ENCODE results near the gene PPP1R14C. TPM values are rescaled to one million over a fixed set of nuclear protein-coding genes. Genes with fewer than 3 reads are reported as not detected.

The PPP1R14C gene
- total and polyA plus RNA-seq, 2 donors (not counting 3 experiments of a cell fraction or from before 2014, with no cell fraction given): not detected

- Histone ChIP-seq H3K4me1 (ENCODE audit: control insufficient read depth, extremely low read depth, insufficient read depth, low read length) (no peaks in the 10 kb centered on the region), H2AFZ (ENCODE audit: low read depth, low read length) (no peak overlapping the region), H3K79me2 (ENCODE audit: control insufficient read depth, insufficient read depth, low read length) (no peaks in the 10 kb centered on the region), H3K9me3 (replicated peaks; ENCODE audit: control insufficient read depth, insufficient read depth, low read length) (no peaks in the 10 kb centered on the region), H3K9me1 (replicated peaks; ENCODE audit: control insufficient read depth, extremely low read depth, insufficient read depth, low read length) (no peaks in the 10 kb centered on the region), H4K20me1 (replicated peaks; ENCODE audit: control insufficient read depth, extremely low read depth, insufficient read depth, low read length) (no peaks in the 10 kb centered on the region), H3K4me2 (ENCODE audit: insufficient read depth, low read length) (no peak overlapping the region), H3K9ac (replicated peaks; ENCODE audit: extremely low read depth, insufficient read depth, low read length) (no peak overlapping the region), H3K27ac (ENCODE audit: insufficient read depth, low read depth, low read length) (no peak overlapping the region), H3K27me3 (ENCODE audit: control insufficient read depth in 2 of 2, insufficient read depth in 2 of 2, low read length in 2 of 2) (no peaks in the 10 kb centered on the region), H3K36me3 (ENCODE audit: control insufficient read depth in 2 of 2, extremely low read depth in 1 of 2, insufficient read depth in 2 of 2, low read length in 2 of 2) (no peaks in the 10 kb centered on the region), H3K4me3 (replicated peaks in 1 of 3; ENCODE audit: insufficient read depth in 1 of 3, low read depth in 1 of 3, low read length in 3 of 3) (no peak overlapping the region)
- CTCF ChIA-PET: interaction anchor here (0.7 kb wide), 1 partner anchor 38 kb away, joined by 4 read pairs; no protein-coding TSS in a partner anchor
- no peak for DNase-seq (ENCODE audit: low read depth, low spot score)
- no peak for FAIRE-seq
- dilution Hi-C loops (cut with MboI; ENCODE audit: extremely low pct_ligation_motif_present, low sequenced_read_pairs): no loop called here
- intact Hi-C loops (cut with micrococcal nuclease): no loop called here
- BruUV-seq (replicated peaks): no TSS peak
- POLR2A ChIA-PET: no interaction called here
- no peak for TF ChIP-seq CTCF (IDR thresholded peaks at IDR 0.05; ENCODE audit: extremely low read depth in 1 of 2, insufficient read depth in 1 of 2, low read depth in 1 of 2, low read length in 2 of 2)
- no peak for TF ChIP-seq GATA2 (IDR thresholded peaks at IDR 0.05; ENCODE audit: insufficient read depth, insufficient read length, low read depth, low read length)
- TF ChIP-seq EZH2 (IDR thresholded peaks at IDR 0.05; ENCODE audit: borderline replicate concordance, low read depth, low read length, severe bottlenecking): no peak
- no peak for TF ChIP-seq MAX (IDR thresholded peaks at IDR 0.05; ENCODE audit: insufficient read depth, insufficient read length)
- no peak for TF ChIP-seq POLR2A (IDR thresholded peaks at IDR 0.05; ENCODE audit: low read depth, low read length)
- TF ChIP-seq MYC (IDR thresholded peaks at IDR 0.05; ENCODE audit: low read depth, low read length): no peak
- no peak for TF ChIP-seq FOS (IDR thresholded peaks at IDR 0.05; ENCODE audit: borderline replicate concordance, insufficient read depth, low read length)
- no peak for TF ChIP-seq JUN (IDR thresholded peaks at IDR 0.05; ENCODE audit: borderline replicate concordance, insufficient read depth, insufficient read length, low read depth)
- no peak for TF ChIP-seq POLR2AphosphoS5 (IDR thresholded peaks at IDR 0.05; ENCODE audit: insufficient read depth, low read depth, low read length)
These were observed 23.7 kb upstream of the PPP1R14C start for GRCh38 chr6:150119173-150119572.

Measured in endothelial cell of umbilical vein (primary cell).